HG03457 (cell line): ENCODE results near the gene KRT14.
"Not testable (repeated sequence)": the region's sequence is repeated elsewhere in the genome, so short reads cannot be mapped to it uniquely, and the experiment has no call there.

Experiments used
- ATAC-seq: cut with Tn5 transposase; IDR thresholded peaks from one replicate; pipeline ENCODE4 v1.9.1; 2021; ENCODE audit warnings: moderate number of reproducible peaks; ENCODE audit not compliant: unreplicated experiment

Gene KRT14

GRCh38 chr17:41623184-41623861 is 36.6 kb upstream of the KRT14 start:
- not testable (repeated sequence) for ATAC-seq

GRCh38 chr17:41622340-41623183 is 35.9 kb upstream of the KRT14 start:
- not testable (repeated sequence) for ATAC-seq

GRCh38 chr17:41621916-41622315 is 35.2 kb upstream of the KRT14 start:
- ATAC-seq, result no peak

GRCh38 chr17:41621435-41621817 is 34.7 kb upstream of the KRT14 start:
- not testable (repeated sequence) for ATAC-seq

GRCh38 chr17:41620583-41621434 is 34.1 kb upstream of the KRT14 start:
- no peak for ATAC-seq

- ATAC-seq, result not testable (repeated sequence)
Measured at GRCh38 chr17:41619927-41620582, 33.4 kb upstream of the KRT14 start.

- no peak for ATAC-seq
Measured at GRCh38 chr17:41619036-41619926, 32.6 kb upstream of the KRT14 start.

GRCh38 chr17:41618341-41619035 is 31.8 kb upstream of the KRT14 start:
- ATAC-seq, result no peak

- no peak for ATAC-seq
Measured at GRCh38 chr17:41617698-41618097, 31.0 kb upstream of the KRT14 start.

- no peak for ATAC-seq
Measured at GRCh38 chr17:41617136-41617535, 30.4 kb upstream of the KRT14 start.

GRCh38 chr17:41616486-41616885 is 29.8 kb upstream of the KRT14 start:
- ATAC-seq, result not testable (repeated sequence)

- no peak for ATAC-seq
Measured at GRCh38 chr17:41615454-41615853, 28.8 kb upstream of the KRT14 start.

GRCh38 chr17:41614767-41615166 is 28.1 kb upstream of the KRT14 start:
- ATAC-seq, result not testable (repeated sequence)

GRCh38 chr17:41614098-41614497 is 27.4 kb upstream of the KRT14 start:
- ATAC-seq, result no peak

- no peak for ATAC-seq
Measured at GRCh38 chr17:41613277-41614082, 26.8 kb upstream of the KRT14 start.

- not testable (repeated sequence) for ATAC-seq
Measured at GRCh38 chr17:41612376-41613160, 25.9 kb upstream of the KRT14 start, which contains the start of gene KRT16. TSS of gene KRT16 (minus strand) at chr17:41612767. CDS start at chr17:41612688, 79 bp downstream.

- ATAC-seq, result no peak
Measured at GRCh38 chr17:41610965-41611640, 24.4 kb upstream of the KRT14 start.
